Upper lobe of left lung (tissue), 6 donors: ENCODE data around the gene SCYGR2. TPM values are rescaled to one million over a fixed set of nuclear protein-coding genes. Genes with fewer than 3 reads are reported as not detected.

Experiments
- ATAC-seq, 2 donors: fragments of 200-7000 bp; cut with Tn5 transposase; one replicate each; pipeline ENCODE4 v1.9.1; 2022; ENCODE audit warnings: mild to moderate bottlenecking in 2 of 2, moderate library complexity in 2 of 2; ENCODE audit not compliant: low FRiP score in 2 of 2
- DNase-seq, 2 donors: peaks; one replicate each; pipeline ENCODE4 v3.0.0-alpha.2; 2019 to 2020
- H3K27ac ChIP-seq, 4 donors: fragments of 200-600 bp; sonication (generic); one replicate each; pipeline ENCODE4 v1.5.1; 2016 to 2019
- H3K27me3 ChIP-seq, 4 donors: fragments of 200-600 bp; sonication (generic); one replicate each; pipeline ENCODE4 v1.5.1; 2017 to 2019
- H3K36me3 ChIP-seq, 4 donors: fragments of 200-600 bp; sonication (generic); one replicate each; pipeline ENCODE4 v1.5.1; 2016 to 2019
- H3K4me1 ChIP-seq, 4 donors: fragments of 200-600 bp; sonication (generic); one replicate each; pipeline ENCODE4 v1.5.1; 2018 to 2019
- H3K4me3 ChIP-seq, 4 donors: fragments of 200-600 bp; sonication (generic); one replicate each; pipeline ENCODE4 v1.5.1; 2017 to 2019; ENCODE audit warnings: mild to moderate bottlenecking in 2 of 4, moderate library complexity in 1 of 4
- H3K9me3 ChIP-seq, 4 donors: fragments of 200-600 bp; sonication (generic); one replicate each; pipeline ENCODE4 v1.5.1; 2018 to 2019
- CTCF ChIP-seq, 6 experiments: fragments of 450-650 bp in 4 of 6; fragments of 200-600 bp in 2 of 6; sonication (generic) in 2 of 6; IDR thresholded peaks; one replicate each; pipeline ENCODE4 v1.5.1; 2016 to 2019; ENCODE audit warnings: antibody characterized with exemption in 6 of 6
- EP300 ChIP-seq, 4 donors: sonication (generic); formaldehyde crosslinking; IDR thresholded peaks; one replicate each; pipeline ENCODE4 v1.5.1; 2017; ENCODE audit warnings: antibody characterized with exemption in 4 of 4, control low read depth in 2 of 4
- POLR2A ChIP-seq, 4 donors: fragments of 450-650 bp; IDR thresholded peaks; one replicate each; pipeline ENCODE4 v1.5.1; 2016 to 2017; ENCODE audit warnings: antibody characterized with exemption in 4 of 4, mild to moderate bottlenecking in 2 of 4
- POLR2AphosphoS5 ChIP-seq, 2 donors: sonication (generic); formaldehyde crosslinking; IDR thresholded peaks; one replicate each; pipeline ENCODE4 v1.5.1; 2017; ENCODE audit warnings: antibody characterized with exemption in 2 of 2
- WGBS, 2 donors: methylation state at CpG; one replicate each; pipeline ENCODE4 v1.1.5; 2017 to 2018; 5-methylcytosine and 5-hydroxymethylcytosine counted together
- total RNA-seq, 6 donors: library from RNA; depleted of rRNA in 4 of 6; stranded (reverse); fragments of >200 nt in 4 of 6; gene quantifications; one replicate each; pipeline versions ENCODE4 v1.1.0 to v1.2.1, GENCODE V29; 2016 to 2021
- donor health status: DM: no; HTN: no; CAD: no; lungs with moderate emphysema.
- donor health status: DM: no; HTN: yes; CAD: no; lungs with severe emphysema.

The SCYGR2 gene
- total RNA-seq, 6 donors from 2014 or later, result not detected

- H3K36me3 ChIP-seq, result no peaks in the 10 kb centered on the region
- H3K9me3 ChIP-seq, result no peaks in the 10 kb centered on the region
- ATAC-seq, result no peak
- peaks cover 0 to 5% (median 0%) of the 10 kb centered on the region in 4 donors for H3K4me1 ChIP-seq
- no peak overlapping the region for H3K4me3 ChIP-seq
- 69 to 83% methylated on average over 2 of the region's 2 CpGs for WGBS, 2 donors
- no peaks in the 10 kb centered on the region for H3K27me3 ChIP-seq
- H3K27ac ChIP-seq, result no peak overlapping the region
- TF ChIP-seq POLR2A (IDR thresholded peaks at IDR 0.05) (no peak), POLR2AphosphoS5 (IDR thresholded peaks at IDR 0.05) (no peak), CTCF (IDR thresholded peaks at IDR 0.05) (no peak), EP300 (IDR thresholded peaks at IDR 0.05) (no peak)
- DNase-seq, result no peak
These were observed 11.4 kb downstream of the SCYGR2 start for GRCh38 chr2:227610123-227610522.

- Histone ChIP-seq H3K36me3 (no peaks in the 10 kb centered on the region), H3K27ac (peak overlapping the region in 1 of 4 donors; percentile 15), H3K4me3 (no peak overlapping the region), H3K9me3 (no peaks in the 10 kb centered on the region), H3K27me3 (no peaks in the 10 kb centered on the region), H3K4me1 (peaks cover 0 to 5% (median 0%) of the 10 kb centered on the region in 4 donors)
- WGBS, 2 donors, result 83 to 87% methylated on average over 11 of the region's 11 CpGs
- TF ChIP-seq EP300 (IDR thresholded peaks at IDR 0.05), result no peak
- no peak for TF ChIP-seq CTCF (IDR thresholded peaks at IDR 0.05)
- no peak for TF ChIP-seq POLR2A (IDR thresholded peaks at IDR 0.05)
- TF ChIP-seq POLR2AphosphoS5 (IDR thresholded peaks at IDR 0.05), result no peak
- no peak for DNase-seq
- no peak for ATAC-seq
These were observed 14.0 kb downstream of the SCYGR2 start for GRCh38 chr2:227612546-227613271.

- Histone ChIP-seq H3K27ac (no peak overlapping the region), H3K36me3 (no peaks in the 10 kb centered on the region), H3K4me3 (no peak overlapping the region), H3K27me3 (no peaks in the 10 kb centered on the region), H3K9me3 (no peaks in the 10 kb centered on the region), H3K4me1 (peaks cover 0 to 5% (median 0%) of the 10 kb centered on the region in 4 donors)
- no peak for TF ChIP-seq CTCF (IDR thresholded peaks at IDR 0.05)
- TF ChIP-seq POLR2A (IDR thresholded peaks at IDR 0.05), result no peak
- no peak for TF ChIP-seq EP300 (IDR thresholded peaks at IDR 0.05)
- WGBS, 2 donors, result 44 to 64% methylated on average over 4 of the region's 4 CpGs
- peak in 1 of 2 donors; percentile 87 for DNase-seq
- ATAC-seq, result peak in 1 of 2 donors; percentile 43
These were observed 14.6 kb downstream of the SCYGR2 start for GRCh38 chr2:227613272-227613660.

- no peaks in the 10 kb centered on the region for H3K36me3 ChIP-seq
- H3K9me3 ChIP-seq, result no peaks in the 10 kb centered on the region
- no peak for DNase-seq
- H3K4me3 ChIP-seq, result no peak overlapping the region
- 71 to 94% methylated on average over 1 of the region's 4 CpGs for WGBS, 2 donors
- TF ChIP-seq EP300 (IDR thresholded peaks at IDR 0.05) (no peak), POLR2A (IDR thresholded peaks at IDR 0.05) (no peak), POLR2AphosphoS5 (IDR thresholded peaks at IDR 0.05) (no peak), CTCF (IDR thresholded peaks at IDR 0.05) (no peak)
- H3K27ac ChIP-seq, result no peak overlapping the region
- no peaks in the 10 kb centered on the region for H3K27me3 ChIP-seq
- no peak for ATAC-seq
- peaks cover 0 to 5% (median 0%) of the 10 kb centered on the region in 4 donors for H3K4me1 ChIP-seq
These were observed 15.6 kb downstream of the SCYGR2 start for GRCh38 chr2:227614246-227614645.

GRCh38 chr2:227614740-227615139 lies 16.0 kb downstream of the SCYGR2 start, which contains the start of gene SCYGR3:
SCYGR3 (minus strand) TSS chr2:227614840; CDS start chr2:227614840, 0 bp downstream.
- no peak for ATAC-seq
- Histone ChIP-seq H3K4me3 (no peak within 1 kb of the TSS), H3K27ac (no peak within 1 kb of the TSS), H3K36me3 (no peaks in the 10 kb centered on the region), H3K27me3 (no peaks in the 10 kb centered on the region), H3K4me1 (peaks cover 0 to 5% (median 0%) of the 10 kb centered on the region in 4 donors), H3K9me3 (no peaks in the 10 kb centered on the region)
- TF ChIP-seq CTCF (IDR thresholded peaks at IDR 0.05) (no peak), EP300 (IDR thresholded peaks at IDR 0.05) (no peak), POLR2A (IDR thresholded peaks at IDR 0.05) (no peak), POLR2AphosphoS5 (IDR thresholded peaks at IDR 0.05) (no peak)
- WGBS, 2 donors, result 92 to 100% methylated on average over 4 of the region's 4 CpGs
- no peak for DNase-seq
